B cell (primary cell): ENCODE results near the gene KRTAP20-4. TPM values are rescaled to one million over a fixed set of nuclear protein-coding genes. Genes with fewer than 3 reads are reported as not detected.

Source experiments
- ATAC-seq: fragments of 200-7000 bp; cut with Tn5 transposase; one replicate; pipeline ENCODE4 v1.10.0; 2021; ENCODE audit warnings: low read depth, mild to moderate bottlenecking, moderate number of reproducible peaks, moderate library complexity
- CTCF ChIA-PET: fragments of 350-600 bp; sonication (Branson Sonifier 250); formaldehyde crosslinking; loops from one replicate; lab custom pipeline; 2021; ENCODE audit warnings: antibody characterized with exemption, inconsistent platforms; lab: Charles Lee
- POLR2A ChIA-PET: fragments of 350-600 bp; sonication (Branson Sonifier 250); formaldehyde crosslinking; loops from one replicate; lab custom pipeline; 2021; ENCODE audit warnings: antibody characterized with exemption; lab: Charles Lee
- DNase-seq: peaks from one replicate; pipeline ENCODE4 v3.0.0; 2013
- H2AFZ ChIP-seq: 2 replicates; pipeline ENCODE4 v1.6.1; 2012; ENCODE audit warnings: mild to moderate bottlenecking, low read depth, low read length; ENCODE audit not compliant: insufficient read depth, poor library complexity, severe bottlenecking
- H3K27ac ChIP-seq, 2 donors: 1 replicate in 1 of 2; 2 replicates in 1 of 2; pipeline ENCODE4 v1.5.1; 2012 to 2013; ENCODE audit warnings: low read length in 2 of 2, mild to moderate bottlenecking in 2 of 2, moderate library complexity in 1 of 2
- H3K27me3 ChIP-seq, 4 experiments: fragments of 200-600 bp in 1 of 4; sonication (generic) in 1 of 4; replicated peaks in 1 of 4; 1 replicate in 2 of 4; 2 replicates in 2 of 4; pipeline versions ENCODE4 v1.6.1 to v1.7.0; 2013 to 2016; ENCODE audit warnings: low read length in 3 of 4, mild to moderate bottlenecking in 2 of 4, mixed read lengths in 1 of 4, moderate library complexity in 1 of 4; ENCODE audit not compliant: insufficient read depth in 4 of 4, control insufficient read depth in 3 of 4; ENCODE audit errors: control extremely low read depth in 1 of 4
- H3K36me3 ChIP-seq, 2 experiments: replicated peaks in 1 of 2; 1 replicate in 1 of 2; 2 replicates in 1 of 2; pipeline versions ENCODE4 v1.6.1 to v1.7.1; 2013; ENCODE audit warnings: low read length in 1 of 2; ENCODE audit not compliant: insufficient read depth in 2 of 2, control insufficient read depth in 1 of 2; ENCODE audit errors: control extremely low read depth in 1 of 2, extremely low read depth in 1 of 2
- H3K4me1 ChIP-seq, 2 donors: fragments of 200-600 bp in 1 of 2; sonication (generic) in 1 of 2; 1 replicate in 1 of 2; 2 replicates in 1 of 2; pipeline versions ENCODE4 v1.5.1 to v1.6.1; 2013 to 2017; ENCODE audit warnings: low read length in 2 of 2; ENCODE audit not compliant: control insufficient read depth in 2 of 2, insufficient read depth in 2 of 2
- H3K4me2 ChIP-seq: replicated peaks from 2 replicates; pipeline ENCODE3; 2012; ENCODE audit warnings: mild to moderate bottlenecking, low read depth, low read length; ENCODE audit not compliant: poor library complexity, severe bottlenecking
- H3K4me3 ChIP-seq, 5 experiments: fragments of 200-600 bp in 1 of 5; sonication (generic) in 1 of 5; 1 replicate in 3 of 5; 2 replicates in 2 of 5; pipeline versions ENCODE4 v1.5.1 to v1.7.0; 2011 to 2016; ENCODE audit warnings: low read length in 4 of 5, mild to moderate bottlenecking in 4 of 5, low read depth in 2 of 5, control low read depth in 1 of 5, moderate library complexity in 1 of 5; ENCODE audit not compliant: insufficient read depth in 1 of 5; ENCODE audit errors: control extremely low read depth in 1 of 5, extremely low read depth in 1 of 5
- H3K79me2 ChIP-seq: fragments of 200-600 bp; sonication (generic); one replicate; pipeline ENCODE4 v1.6.0; 2016; ENCODE audit warnings: low read length; ENCODE audit not compliant: control insufficient read depth, insufficient read depth
- H3K9ac ChIP-seq: fragments of 200-600 bp; sonication (generic); 2 replicates; pipeline ENCODE4 v1.6.1; 2017; ENCODE audit warnings: mild to moderate bottlenecking, low read length, moderate library complexity
- H3K9me3 ChIP-seq, 3 donors: one replicate each; pipeline versions ENCODE4 v1.6.1 to v1.7.1; 2013; ENCODE audit warnings: low read length in 2 of 3; ENCODE audit not compliant: control insufficient read depth in 2 of 3, insufficient read depth in 1 of 3; ENCODE audit errors: control extremely low read depth in 1 of 3
- H4K20me1 ChIP-seq: 2 replicates; pipeline ENCODE4 v1.6.0; 2012; ENCODE audit warnings: mild to moderate bottlenecking, low read length; ENCODE audit not compliant: insufficient read depth, control insufficient read depth, poor library complexity, severe bottlenecking
- H3K27ac Mint-ChIP-seq: one replicate; pipeline ENCODE4 v1.8.0; 2021; ENCODE audit warnings: mixed read lengths
- H3K27me3 Mint-ChIP-seq: one replicate; pipeline ENCODE4 v1.8.0; 2021; ENCODE audit warnings: mixed read lengths
- H3K4me1 Mint-ChIP-seq: one replicate; pipeline ENCODE4 v1.8.0; 2021; ENCODE audit warnings: mixed read lengths
- H3K4me3 Mint-ChIP-seq: one replicate; pipeline ENCODE4 v1.8.0; 2021; ENCODE audit warnings: mixed read lengths
- H3K9me3 Mint-ChIP-seq: one replicate; pipeline ENCODE4 v1.8.0; 2022; ENCODE audit warnings: mixed read lengths; ENCODE audit not compliant: insufficient read depth
- CTCF ChIP-seq: fragments of 200-600 bp; IDR thresholded peaks from one replicate; pipeline ENCODE4 v1.8.0; 2022; ENCODE audit warnings: antibody characterized with exemption, mild to moderate bottlenecking
- EZH2 ChIP-seq: IDR thresholded peaks from 2 replicates; pipeline ENCODE4 v1.6.1; 2012; ENCODE audit warnings: borderline replicate concordance, low read depth, mild to moderate bottlenecking, moderate library complexity, low read length; ENCODE audit not compliant: insufficient read depth, poor library complexity, severe bottlenecking
- WGBS: methylation state at CpG from one replicate; pipeline ENCODE4 v1.1.5; 2013; ENCODE audit warnings: missing lambda C conversion rate; ENCODE audit not compliant: insufficient coverage; 5-methylcytosine and 5-hydroxymethylcytosine counted together
- intact Hi-C: fragments of 100-400 bp; cut with micrococcal nuclease; formaldehyde crosslinking; loops from one replicate; pipeline ENCODE4 v1.10.0; 2022
- polyA plus RNA-seq: library from polyadenylated mRNA; depleted of rRNA; stranded (reverse); fragments of >200 nt; gene quantifications from 2 replicates; pipeline ENCODE4 v1.2.3, GENCODE V29; 2012
- total RNA-seq, 2 donors: library from RNA; stranded (reverse); fragments of 120-200 nt in 1 of 2; gene quantifications; 1 replicate in 1 of 2; 2 replicates in 1 of 2; pipeline versions ENCODE4 v1.2.3 to v1.2.4, GENCODE V29; 2013 to 2022

The KRTAP20-4 gene
- total and polyA plus RNA-seq, 2 donors (not counting 1 experiment from before 2014, with no cell fraction given), result not detected

DNA sequence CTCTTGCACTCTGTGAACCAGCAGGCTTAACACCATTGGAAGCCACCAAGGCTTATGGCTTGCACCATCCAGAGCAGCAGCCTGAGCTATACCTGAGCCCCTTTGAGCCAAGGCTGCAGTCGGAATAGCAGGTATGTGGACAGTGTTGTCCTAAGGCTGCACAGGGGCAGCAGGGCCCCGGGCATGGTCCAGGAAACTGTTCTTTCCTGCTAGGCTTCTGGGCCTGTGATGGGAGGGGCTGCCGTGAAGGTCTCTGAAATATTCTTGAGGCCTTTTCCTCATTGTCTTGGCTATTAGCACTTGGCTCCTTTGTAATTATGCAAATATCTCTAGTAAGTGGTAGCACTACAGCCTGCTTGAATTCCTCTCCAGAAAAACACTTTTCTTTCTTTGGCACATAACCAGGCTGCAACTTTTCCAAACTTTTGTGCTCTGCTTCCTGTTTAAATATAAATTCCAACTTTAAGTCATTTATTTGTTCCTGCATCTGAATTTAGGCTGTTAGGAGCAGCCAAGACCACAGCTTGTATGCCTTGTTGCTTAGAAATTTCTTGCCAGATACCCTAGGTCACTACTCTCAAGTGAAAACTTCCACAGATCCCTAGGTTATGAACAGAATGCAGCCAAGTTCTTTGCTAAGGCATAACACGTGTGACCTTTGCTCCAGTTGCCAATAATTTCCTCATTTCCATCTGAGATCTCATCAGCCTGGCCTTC, 5.2 kb downstream of the KRTAP20-4 start:
- WGBS, result 76% methylated on average over 3 of the region's 4 CpGs
- Mint-ChIP-seq H3K27me3 (no peaks in the 10 kb centered on the region), H3K27ac (no peak overlapping the region), H3K4me3 (no peak overlapping the region), H3K9me3 (peaks cover 2% of the 10 kb centered on the region), H3K4me1 (no peaks in the 10 kb centered on the region)
- H3K4me1 ChIP-seq, result no peaks in the 10 kb centered on the region
- H3K27ac ChIP-seq, result no peak overlapping the region
- no peaks in the 10 kb centered on the region for H4K20me1 ChIP-seq
- no peak overlapping the region for H3K9ac ChIP-seq
- POLR2A ChIA-PET, result no interaction called here
- intact Hi-C loops, result no loop called here
- H3K79me2 ChIP-seq, result no peaks in the 10 kb centered on the region
- no peaks in the 10 kb centered on the region for H3K36me3 ChIP-seq
- H3K4me3 ChIP-seq, result no peak overlapping the region
- CTCF ChIA-PET, result no interaction called here
- DNase-seq (no peak), ATAC-seq (no peak)
- no peaks in the 10 kb centered on the region for H3K27me3 ChIP-seq
- H2AFZ ChIP-seq, result no peak overlapping the region
- no peak overlapping the region for H3K4me2 ChIP-seq
- TF ChIP-seq EZH2, result no peak
- no peak for TF ChIP-seq CTCF
- peaks cover 0 to 14% (median 2%) of the 10 kb centered on the region in 3 donors for H3K9me3 ChIP-seq

DNA sequence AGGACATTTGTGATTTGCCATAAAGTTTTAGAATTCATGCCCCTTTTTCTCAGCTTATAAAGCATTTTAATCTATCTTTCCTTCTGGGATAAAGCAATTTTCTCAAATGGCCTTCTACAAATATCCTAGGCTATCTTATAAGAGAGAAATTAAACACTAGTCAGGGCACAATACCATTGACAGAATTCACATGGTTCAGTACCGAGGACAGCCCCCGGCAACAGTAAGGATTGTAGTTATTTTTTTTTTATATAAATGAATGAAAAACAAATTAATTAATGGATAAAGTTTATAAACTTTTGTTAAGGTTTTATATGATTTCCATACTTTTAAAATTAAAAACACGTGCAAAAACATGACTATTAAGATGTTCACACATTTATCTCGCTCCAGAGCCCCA, 7.7 kb downstream of the KRTAP20-4 start:
- no peak overlapping the region for H3K27ac Mint-ChIP-seq
- peaks cover 7% of the 10 kb centered on the region for H3K9me3 Mint-ChIP-seq
- CTCF ChIA-PET, result no interaction called here
- no peaks in the 10 kb centered on the region for H3K79me2 ChIP-seq
- H3K27ac ChIP-seq, result no peak overlapping the region
- no peaks in the 10 kb centered on the region for H4K20me1 ChIP-seq
- intact Hi-C loops, result no loop called here
- H3K4me3 ChIP-seq, result no peak overlapping the region
- H2AFZ ChIP-seq, result no peak overlapping the region
- WGBS, result no CpG with 5 or more reads among the region's 4 CpGs
- H3K4me1 Mint-ChIP-seq, result no peaks in the 10 kb centered on the region
- no peaks in the 10 kb centered on the region for H3K4me1 ChIP-seq
- no peak overlapping the region for H3K9ac ChIP-seq
- H3K36me3 ChIP-seq, result no peaks in the 10 kb centered on the region
- H3K4me2 ChIP-seq, result no peak overlapping the region
- DNase-seq (no peak), ATAC-seq (no peak)
- H3K9me3 ChIP-seq, result peaks cover 2 to 13% (median 2%) of the 10 kb centered on the region in 3 donors
- no peak overlapping the region for H3K4me3 Mint-ChIP-seq
- POLR2A ChIA-PET, result no interaction called here
- no peak for TF ChIP-seq CTCF
- TF ChIP-seq EZH2, result no peak
- no peaks in the 10 kb centered on the region for H3K27me3 ChIP-seq
- H3K27me3 Mint-ChIP-seq, result no peaks in the 10 kb centered on the region
